Subcutaneous adipose tissue (tissue), 4 donors: ENCODE data around the gene ATP2B2. TPM values are rescaled to one million over a fixed set of nuclear protein-coding genes. Genes with fewer than 3 reads are reported as not detected.

ENCODE experiments used
- CTCF ChIP-seq: fragments of 450-650 bp; IDR thresholded peaks from one replicate; pipeline ENCODE4 v1.5.1; 2016; ENCODE audit warnings: low read depth, mild to moderate bottlenecking, control low read depth, antibody characterized with exemption, moderate library complexity
- total RNA-seq, 4 donors: library from RNA; depleted of rRNA; stranded (reverse); fragments of >200 nt; gene quantifications; one replicate each; pipeline ENCODE4 v1.1.0, GENCODE V29; 2016

Gene ATP2B2
- total RNA-seq, 4 donors from 2014 or later: 0.34 to 0.44 TPM; not detected in 2

GRCh38 chr3:10528046-10528445 is 22.7 kb upstream of the ATP2B2 start:
- TF ChIP-seq CTCF: no peak

GRCh38 chr3:10527295-10528001 is 22.1 kb upstream of the ATP2B2 start:
- no peak for TF ChIP-seq CTCF

- TF ChIP-seq CTCF: no peak
Measured at GRCh38 chr3:10526366-10526765, 21.0 kb upstream of the ATP2B2 start.

GRCh38 chr3:10524799-10525301 is 19.5 kb upstream of the ATP2B2 start:
- no peak for TF ChIP-seq CTCF

- TF ChIP-seq CTCF: no peak
Measured at GRCh38 chr3:10524270-10524669, 18.9 kb upstream of the ATP2B2 start.

GRCh38 chr3:10523561-10523960 is 18.2 kb upstream of the ATP2B2 start:
- no peak for TF ChIP-seq CTCF

GRCh38 chr3:10522646-10523303 is 17.4 kb upstream of the ATP2B2 start:
- no peak for TF ChIP-seq CTCF
